SK-N-SH (cell line): ENCODE measurements around the gene CKS1B.

Source experiments
- ELF1 ChIP-seq: IDR thresholded peaks from 2 replicates; pipeline ENCODE4 v1.4.0; 2012
- RFX5 ChIP-seq: IDR thresholded peaks from 2 replicates; pipeline ENCODE4 v1.6.1; 2012; ENCODE audit warnings: mild to moderate bottlenecking, improper control_type of control experiment, low read length
- TF ChIP-seq, protein P1 (sequence below): fragments of 200-600 bp; sonication (generic); IDR thresholded peaks from 2 replicates; pipeline ENCODE4 v1.6.1; 2017; ENCODE audit warnings: antibody characterized with exemption, mild to moderate bottlenecking, moderate library complexity
- TF ChIP-seq, protein P2 (sequence below): IDR thresholded peaks from 2 replicates; pipeline ENCODE4 v1.4.0; 2012; ENCODE audit warnings: low read depth, borderline replicate concordance

DNA sequence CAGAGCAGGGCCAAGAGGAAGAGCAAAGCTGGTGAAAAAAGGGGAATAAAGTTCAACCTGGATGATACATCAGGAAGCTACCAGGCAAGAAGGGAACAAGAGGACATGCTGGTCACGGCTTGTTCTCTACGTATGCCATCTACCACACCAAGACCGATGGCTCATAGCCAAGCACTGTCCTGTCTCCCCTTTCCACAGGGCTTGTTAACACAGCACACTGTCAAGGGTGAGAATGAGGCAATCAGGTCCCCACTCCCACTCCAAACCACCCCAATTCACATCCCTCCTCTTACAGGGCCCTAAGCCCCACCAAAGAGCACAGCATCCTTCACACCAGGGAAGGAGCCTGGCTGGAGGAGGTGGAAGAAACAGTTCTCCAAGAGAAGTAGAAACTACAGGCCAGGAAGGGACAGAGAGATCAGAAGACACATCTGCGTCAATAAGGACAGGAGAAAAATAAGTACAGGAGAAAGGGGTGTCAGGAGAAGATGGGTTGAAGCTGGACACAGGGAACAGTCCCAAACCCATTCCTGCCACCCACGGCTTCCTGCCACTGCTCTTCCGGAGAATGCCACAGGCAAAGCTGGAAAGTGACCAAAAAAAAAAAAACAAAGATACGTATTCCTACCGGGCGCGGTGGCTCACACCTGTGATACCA, 3.0 kb upstream of the CKS1B start:
- TF ChIP-seq, protein P1, sequence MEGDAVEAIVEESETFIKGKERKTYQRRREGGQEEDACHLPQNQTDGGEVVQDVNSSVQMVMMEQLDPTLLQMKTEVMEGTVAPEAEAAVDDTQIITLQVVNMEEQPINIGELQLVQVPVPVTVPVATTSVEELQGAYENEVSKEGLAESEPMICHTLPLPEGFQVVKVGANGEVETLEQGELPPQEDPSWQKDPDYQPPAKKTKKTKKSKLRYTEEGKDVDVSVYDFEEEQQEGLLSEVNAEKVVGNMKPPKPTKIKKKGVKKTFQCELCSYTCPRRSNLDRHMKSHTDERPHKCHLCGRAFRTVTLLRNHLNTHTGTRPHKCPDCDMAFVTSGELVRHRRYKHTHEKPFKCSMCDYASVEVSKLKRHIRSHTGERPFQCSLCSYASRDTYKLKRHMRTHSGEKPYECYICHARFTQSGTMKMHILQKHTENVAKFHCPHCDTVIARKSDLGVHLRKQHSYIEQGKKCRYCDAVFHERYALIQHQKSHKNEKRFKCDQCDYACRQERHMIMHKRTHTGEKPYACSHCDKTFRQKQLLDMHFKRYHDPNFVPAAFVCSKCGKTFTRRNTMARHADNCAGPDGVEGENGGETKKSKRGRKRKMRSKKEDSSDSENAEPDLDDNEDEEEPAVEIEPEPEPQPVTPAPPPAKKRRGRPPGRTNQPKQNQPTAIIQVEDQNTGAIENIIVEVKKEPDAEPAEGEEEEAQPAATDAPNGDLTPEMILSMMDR = no peak
- no peak for TF ChIP-seq ELF1
- no peak for TF ChIP-seq RFX5
- TF ChIP-seq, protein P2, sequence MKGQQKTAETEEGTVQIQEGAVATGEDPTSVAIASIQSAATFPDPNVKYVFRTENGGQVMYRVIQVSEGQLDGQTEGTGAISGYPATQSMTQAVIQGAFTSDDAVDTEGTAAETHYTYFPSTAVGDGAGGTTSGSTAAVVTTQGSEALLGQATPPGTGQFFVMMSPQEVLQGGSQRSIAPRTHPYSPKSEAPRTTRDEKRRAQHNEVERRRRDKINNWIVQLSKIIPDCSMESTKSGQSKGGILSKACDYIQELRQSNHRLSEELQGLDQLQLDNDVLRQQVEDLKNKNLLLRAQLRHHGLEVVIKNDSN = no peak
